ENCODE results near the gene PAPSS2. TPM values are rescaled to one million over a fixed set of nuclear protein-coding genes. Genes with fewer than 3 reads are reported as not detected.
"Not testable (repeated sequence)": the region's sequence is repeated elsewhere in the genome, so short reads cannot be mapped to it uniquely, and the experiment has no call there.

PAPSS2 gene
- total RNA-seq, 1 donor from 2014 or later, result 96.4 TPM

DNA sequence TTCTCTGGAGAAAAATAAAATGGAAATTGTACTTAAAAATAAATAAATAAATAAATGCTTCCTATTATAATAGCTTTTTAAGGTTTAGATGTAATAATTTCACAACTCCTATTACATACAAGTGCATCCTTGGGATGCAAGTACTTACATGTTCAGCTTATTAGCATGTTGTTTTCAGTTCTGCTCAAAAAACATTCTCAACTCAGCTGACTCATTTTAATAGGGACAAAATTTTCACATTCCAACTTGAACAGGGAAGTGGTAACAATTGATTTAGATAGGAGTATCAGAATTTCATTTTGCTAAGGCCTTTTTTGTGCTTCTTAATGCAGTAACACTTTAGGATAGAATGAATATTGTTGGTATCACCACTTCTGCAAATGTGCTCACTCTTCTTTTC is 16.7 kb upstream of the PAPSS2 start:
- no peak for DNase-seq (ENCODE audit: low spot score)

DNA sequence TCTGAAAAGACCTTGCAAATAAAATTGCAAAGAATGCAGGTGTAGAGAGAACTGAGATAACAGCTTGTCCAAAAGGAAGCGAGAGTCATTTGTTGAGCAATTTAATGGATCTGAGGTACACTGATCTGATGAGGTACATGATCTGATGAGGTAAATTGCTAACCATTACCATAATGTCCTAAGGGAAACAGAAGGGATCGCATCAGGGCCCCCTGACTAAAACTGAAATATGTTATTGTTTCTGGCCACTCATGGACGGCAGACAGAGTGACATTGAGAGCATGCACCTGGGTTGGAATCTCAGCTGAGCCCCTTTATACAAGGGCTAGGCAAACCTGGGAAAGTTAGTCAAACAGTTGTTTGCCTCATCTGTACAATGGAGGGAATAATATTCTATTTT is 15.8 kb upstream of the PAPSS2 start:
- no peak for DNase-seq (ENCODE audit: low spot score)

DNA sequence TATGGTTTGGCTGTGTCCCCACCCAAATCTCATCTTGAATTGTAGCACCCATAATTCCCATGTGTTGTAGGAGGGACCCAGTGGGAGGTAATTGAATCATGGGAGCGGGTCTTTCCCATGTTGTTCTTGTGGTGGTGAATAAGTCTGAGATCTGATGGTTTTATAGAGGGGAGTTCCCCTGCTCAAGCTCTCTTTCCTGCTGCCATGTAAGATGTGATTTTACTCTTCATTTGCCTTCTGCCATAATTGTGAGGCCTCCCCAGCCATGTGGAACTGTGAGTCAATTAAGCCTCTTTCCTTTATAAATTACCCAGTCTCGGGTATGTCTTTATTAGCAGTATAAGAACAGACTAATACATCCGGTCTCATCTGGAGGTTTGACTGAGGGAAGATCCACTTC is 15.2 kb upstream of the PAPSS2 start:
- DNase-seq (ENCODE audit: low spot score), result not testable (repeated sequence)

DNA sequence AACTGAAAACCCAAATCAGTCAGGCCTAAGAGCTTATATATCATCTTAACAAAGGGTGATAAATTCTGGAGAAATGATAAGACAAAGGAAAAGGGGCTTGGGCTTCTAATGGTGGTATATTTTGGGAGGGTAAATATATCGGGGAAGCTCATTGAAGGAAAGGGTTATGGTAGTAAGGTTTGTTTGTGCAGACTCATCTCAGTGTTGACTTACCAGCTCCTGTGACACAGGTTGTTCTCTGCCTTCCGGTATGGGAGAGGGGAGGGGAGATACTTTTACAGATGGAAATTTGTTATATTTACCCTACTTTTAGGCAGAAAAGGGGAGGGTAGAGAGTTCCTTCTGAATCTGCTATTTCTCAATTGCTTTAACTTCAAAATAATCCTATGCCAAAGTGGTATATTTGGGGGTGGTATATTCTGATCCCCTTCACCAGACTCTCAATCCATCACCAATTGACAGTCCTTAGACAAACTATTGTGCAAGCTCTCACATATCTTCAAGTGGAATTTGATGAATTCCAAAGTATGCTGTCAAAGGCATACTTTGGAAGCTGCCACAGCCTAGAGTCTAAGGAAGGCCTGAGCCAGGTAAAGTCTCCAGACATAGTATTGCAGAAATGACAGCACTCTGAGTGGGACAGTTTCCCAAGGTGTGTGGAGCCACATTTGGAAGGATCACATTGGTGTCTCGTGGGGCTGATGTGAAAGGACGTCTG is 13.3 kb upstream of the PAPSS2 start:
- DNase-seq (ENCODE audit: low spot score), result no peak

DNA sequence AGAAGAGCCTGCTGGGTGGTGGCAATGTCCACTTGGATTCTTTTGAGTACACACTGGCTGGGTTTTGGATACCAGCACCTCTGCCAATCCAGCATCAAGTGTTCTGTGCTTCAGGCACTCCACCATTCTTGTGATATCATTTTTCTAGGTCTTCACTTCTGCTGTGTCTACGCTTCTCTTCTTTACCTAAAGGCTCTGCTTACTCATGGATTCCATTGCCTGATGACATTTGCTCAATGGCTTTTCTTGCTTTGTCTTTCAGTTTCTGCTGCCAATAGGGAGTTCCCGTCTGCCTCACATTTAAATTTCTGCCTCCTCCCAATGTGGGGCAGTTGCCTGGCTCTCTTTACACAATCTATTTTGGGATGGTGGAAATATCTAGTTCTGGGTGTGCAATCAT is 12.7 kb upstream of the PAPSS2 start:
- DNase-seq (ENCODE audit: low spot score), result no peak

DNA sequence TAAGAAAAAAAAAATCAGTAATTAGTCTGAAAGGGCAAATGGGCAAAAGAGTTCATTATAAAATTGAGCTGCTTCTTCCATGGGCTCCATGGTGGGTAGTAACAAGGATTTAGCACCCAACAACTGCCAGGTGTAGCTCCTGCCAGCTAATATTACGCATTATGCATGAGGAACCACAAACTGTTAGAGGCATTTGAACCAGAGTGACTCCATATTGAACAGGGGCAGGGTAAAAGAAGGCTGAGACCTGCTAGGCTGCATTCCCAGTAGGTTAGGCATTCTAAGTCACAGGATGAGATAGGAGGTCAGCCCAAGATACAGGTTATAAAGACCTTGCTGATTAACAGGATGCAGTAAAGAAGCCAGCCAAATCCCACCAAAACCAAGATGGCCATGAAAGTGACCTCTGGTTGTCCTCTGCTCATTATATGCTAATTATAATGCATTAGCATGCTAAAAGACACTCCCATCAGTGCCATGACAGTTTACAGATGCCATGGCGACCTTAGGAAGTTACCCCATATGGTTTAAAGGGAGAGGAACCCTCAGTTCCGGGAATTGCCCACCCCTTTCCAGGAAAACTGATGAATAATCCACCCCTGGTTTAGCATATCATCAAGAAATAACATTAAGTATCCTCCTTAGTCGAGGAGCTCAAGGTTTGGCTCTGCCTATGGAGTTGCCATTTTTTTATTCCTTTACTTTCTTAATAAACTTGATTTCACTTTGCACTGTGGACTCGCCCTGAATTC is 8.7 kb upstream of the PAPSS2 start:
- DNase-seq (ENCODE audit: low spot score), result no peak

DNA sequence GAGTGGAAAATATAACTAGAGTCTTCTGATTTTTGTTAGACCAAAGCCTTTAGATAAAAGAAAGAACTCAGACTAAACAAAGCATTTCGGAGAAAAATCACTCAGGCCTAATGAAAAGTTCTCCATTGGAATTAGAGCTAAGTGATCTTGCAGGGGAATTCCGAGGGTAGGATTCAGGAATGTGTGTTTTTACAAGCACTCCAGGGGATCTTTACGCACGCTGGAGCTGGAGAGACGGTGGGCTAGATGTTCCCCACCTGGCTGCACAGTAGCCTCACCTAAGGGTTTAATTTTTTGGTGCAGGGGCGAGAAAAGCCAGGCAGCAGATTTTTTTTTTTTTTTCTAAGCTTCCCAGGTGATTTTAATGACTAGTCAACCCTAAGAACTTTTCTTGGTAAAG is 7.9 kb upstream of the PAPSS2 start:
- DNase-seq (ENCODE audit: low spot score), result no peak

DNA sequence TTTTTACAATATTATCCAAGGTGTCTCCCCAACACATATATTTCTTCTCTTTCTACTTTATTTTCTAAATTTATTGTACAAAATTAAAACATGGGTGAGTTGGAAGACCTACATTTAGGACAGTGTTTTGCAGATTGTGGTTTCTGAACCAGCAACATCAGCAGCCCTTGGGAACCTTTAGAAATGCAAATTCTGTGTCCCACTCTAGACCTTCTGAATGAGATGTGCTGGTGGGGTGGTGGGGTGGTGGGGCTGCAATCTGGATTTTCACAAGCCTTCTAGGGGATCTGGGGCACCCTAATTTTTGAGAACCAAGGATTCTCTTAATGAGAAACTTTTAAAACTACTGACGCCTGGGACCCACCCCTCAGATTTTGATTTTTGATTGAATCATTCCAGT is 7.4 kb upstream of the PAPSS2 start:
- no peak for DNase-seq (ENCODE audit: low spot score)

DNA sequence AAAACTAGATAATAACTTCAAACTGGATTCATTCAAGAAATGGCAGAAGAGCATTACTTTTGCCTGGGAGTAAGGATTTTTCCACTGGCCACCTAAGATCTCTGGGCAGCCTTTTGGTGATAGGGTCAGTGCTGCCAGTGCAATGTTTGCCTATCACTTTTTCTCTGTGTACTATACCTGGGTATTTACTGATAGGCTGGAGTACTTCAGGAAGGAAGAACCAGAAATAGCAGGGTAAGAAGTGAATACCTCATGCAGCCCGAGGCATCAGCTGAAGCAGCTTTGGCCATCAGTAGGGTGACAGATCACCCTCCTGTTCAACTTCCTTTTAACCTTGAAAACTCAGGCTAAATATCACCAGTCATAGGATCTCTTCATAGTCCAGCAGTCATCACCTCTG is 5.5 kb upstream of the PAPSS2 start:
- no peak for DNase-seq (ENCODE audit: low spot score)

DNA sequence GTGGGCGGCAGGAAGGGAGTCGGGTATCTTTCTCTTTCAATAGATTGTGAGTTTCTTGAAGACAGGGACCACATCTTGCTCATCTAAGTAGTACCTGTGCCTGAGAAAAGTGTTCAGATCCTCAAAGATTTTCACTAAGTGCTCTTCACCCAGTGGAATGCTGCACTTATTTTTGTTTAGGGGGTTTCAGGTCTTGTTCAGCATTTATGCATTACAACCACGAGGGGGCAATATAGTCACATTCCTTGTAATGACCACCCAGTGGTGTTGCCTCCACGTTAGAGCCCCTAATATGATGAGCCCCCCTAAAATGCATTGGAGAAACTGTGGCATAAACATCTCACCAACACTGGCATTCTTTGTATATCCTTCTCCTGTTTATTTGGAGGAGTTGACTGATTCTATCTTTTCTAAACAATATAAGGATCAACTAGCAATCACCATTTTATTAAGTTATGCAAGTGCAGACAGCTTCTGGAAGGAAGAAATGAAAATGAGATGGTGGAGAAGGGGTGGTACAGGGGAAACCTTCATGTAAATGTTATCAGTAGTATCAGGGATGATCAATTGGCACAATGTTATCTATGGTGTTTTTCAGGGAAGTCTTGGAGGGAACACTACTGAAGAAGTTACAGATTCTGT is 3.1 kb upstream of the PAPSS2 start:
- DNase-seq (ENCODE audit: low spot score), result no peak

DNA sequence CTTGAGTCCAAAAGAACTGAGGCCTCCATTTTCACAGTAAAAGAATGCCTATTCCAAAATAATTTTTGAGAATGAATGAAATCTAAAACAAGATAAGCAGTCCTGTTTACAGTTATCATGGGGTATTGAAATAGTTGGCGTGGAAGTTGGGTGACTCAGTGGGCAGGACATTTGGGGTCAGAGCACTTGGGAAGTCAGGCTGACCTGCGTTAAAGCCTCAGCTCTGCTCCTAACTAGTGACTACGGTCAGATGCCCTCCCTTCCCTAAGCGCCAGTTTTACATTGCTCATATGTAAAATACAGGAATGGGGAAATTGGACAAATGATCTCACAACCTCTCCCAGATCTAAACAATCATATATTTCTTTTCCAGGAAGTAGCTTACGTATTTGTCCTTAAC is 2.3 kb upstream of the PAPSS2 start:
- peak; percentile 35 for DNase-seq (ENCODE audit: low spot score)

DNA sequence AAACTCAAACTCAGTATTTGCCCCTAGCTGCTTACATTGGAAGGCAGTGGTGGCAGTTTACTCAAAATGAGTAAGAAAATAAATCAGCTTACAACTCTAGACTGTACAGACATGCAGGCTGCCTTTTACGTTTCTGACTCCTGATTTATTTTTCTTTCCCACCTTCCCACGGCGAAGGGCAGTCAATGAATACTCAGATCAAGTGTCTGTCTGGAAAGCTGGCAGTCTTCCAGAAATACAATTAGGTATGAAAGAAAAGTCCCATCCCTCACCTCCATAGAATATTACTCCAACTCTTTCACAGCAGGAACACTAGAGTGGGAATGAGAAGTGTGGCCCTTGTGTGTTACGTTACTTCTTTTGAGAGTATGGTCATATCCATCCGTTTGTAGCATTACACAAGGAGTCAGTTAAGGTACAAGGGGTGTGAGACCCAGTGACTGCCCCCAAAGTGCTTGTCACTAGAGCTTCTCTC is 1.3 kb upstream of the PAPSS2 start:
- DNase-seq (ENCODE audit: low spot score), result no peak

DNA sequence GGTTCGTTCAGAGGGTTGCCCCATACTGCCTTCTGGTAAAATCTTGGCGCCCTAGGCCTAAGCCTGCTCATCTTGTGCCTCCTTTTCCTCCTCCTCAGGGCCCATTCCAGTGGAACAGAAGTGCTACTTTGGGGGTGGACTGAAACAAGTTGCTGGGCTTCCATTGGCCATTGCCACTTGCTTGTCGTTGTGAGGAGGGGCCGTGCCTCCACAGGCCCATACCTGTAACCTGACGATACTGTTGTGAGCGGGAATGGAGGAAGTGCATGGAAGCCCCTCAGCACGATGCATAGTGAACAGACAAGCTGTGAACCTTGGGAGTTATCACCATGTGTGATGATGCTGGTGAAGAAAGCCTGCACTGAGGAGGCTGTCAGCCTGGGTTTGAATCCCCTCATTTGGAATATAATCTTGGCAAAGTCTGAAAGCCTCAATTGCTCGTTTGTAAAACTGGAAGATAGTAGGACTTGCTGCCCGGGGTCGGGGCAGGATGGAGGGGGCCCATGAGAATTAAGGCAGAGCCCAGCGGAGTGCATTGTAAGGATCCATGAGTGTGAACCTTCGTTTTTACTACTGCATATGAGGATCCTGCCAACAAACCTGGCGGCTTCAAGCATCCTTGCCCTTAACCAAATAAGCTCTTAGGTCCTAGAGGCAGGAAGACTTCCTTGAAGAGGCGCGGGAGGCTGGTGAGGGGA is 671 bp upstream of the PAPSS2 start:
- no peak for DNase-seq (ENCODE audit: low spot score)

DNA sequence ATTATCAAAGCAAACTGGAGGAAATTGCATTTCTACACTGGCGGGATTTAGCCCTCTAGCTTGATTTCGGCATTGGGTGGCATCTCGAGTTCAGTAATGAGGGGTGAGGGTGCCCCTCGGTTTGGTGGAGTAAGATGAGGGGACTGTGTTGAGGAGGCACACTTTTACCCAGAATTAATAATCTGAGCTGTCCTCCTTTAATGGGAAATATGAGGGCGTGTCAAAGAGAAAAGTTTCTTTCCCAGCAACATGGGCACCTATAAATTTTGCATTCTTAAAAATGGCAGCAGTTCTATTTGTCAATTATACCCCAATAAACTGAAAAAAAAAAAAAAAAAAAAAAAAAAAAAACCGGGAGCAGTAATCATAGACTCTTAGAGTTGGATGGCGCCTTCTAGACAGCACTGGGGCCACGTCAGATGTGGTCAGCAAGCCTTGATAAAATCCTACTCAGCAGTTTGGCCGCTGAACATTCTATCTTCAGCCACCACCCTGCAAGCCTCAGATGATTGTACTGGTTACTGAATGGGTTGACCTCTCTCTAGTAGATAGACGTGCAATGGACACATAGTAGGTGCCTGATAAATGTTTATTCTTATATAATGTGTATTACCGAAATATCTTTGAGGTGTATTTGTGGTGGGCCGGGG is 931 bp downstream of the PAPSS2 start:
- peak; percentile 54 for DNase-seq (ENCODE audit: low spot score)

DNA sequence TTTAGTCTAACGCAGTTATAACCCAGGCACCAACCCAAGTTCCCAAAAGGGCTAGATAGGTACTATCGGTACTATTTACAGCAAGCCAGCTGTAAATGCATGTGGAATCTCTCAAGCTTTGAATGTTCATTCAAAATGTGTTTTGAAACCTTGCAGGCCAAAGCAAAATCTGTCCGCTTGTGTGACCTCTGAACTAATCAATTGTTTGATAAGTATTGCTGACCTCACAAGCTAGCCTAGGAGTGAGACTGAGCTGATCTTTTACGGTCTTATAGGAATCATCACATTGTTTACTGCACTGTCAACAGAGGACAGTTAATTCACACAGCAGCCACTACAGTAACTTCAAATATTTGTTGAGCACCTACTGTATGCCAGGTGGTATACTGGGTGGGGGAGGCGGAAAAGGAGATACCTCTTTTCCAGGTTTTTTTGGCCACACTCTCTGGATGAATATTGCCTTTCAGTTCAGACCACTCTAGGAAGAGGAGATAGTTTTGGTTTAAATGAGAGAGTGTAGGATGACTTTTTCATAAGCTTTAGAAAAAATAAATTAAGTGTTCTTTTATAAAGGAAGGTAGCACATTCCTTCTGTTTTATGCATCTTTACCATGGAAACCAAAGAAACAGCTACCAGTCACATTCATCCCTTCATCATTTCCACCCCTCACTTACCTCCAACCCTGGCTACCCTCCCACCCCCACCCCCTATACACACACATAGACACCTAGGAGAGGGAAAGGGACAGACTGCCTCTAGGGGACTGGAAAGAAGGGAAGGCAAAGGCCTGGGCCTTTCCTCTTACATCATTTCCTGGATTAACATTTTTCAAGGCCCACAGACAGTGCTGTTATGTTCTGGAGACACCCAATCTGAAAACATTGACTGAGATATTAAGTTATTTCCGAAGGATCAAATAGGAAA is 2.4 kb downstream of the PAPSS2 start:
- DNase-seq (ENCODE audit: low spot score), result no peak

DNA sequence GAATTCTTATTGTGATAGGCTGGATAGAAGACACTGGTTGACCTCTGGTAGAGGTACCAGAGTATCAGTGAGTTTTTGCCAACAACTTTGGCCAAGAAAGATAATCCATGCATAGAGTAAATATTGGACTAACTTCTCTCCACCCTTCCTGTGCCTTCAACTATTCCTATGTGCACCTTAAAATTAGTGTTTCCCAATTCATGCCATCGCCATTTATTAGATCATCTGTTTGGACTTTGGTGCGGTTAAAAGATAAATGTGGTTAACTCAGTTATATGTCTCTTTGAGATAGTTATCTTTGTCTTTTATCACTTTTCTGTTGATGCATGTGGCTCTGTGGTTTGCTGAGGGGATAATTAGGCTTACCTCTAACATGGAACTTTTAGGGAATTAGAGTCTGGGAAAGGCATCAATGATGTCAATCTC is 4.6 kb downstream of the PAPSS2 start:
- no peak for DNase-seq (ENCODE audit: low spot score)

DNA sequence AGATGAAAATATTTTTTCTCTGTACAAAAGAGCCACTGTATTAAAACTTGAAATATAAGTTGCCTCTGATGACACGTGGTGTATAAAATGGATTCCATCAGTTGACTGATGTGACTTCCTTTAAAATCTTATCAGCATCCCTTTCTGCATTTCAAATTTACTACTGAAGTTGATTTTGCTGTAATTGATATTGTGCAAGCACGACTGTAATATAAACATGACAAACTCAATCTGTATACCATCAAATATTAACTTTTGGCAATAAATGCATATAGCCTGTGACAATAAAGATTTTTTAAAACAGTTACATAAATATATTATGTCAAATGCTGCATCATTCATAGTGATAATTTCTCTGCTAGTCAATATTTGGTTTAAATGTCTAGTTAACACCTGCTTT is 7.8 kb downstream of the PAPSS2 start:
- DNase-seq (ENCODE audit: low spot score), result no peak

DNA sequence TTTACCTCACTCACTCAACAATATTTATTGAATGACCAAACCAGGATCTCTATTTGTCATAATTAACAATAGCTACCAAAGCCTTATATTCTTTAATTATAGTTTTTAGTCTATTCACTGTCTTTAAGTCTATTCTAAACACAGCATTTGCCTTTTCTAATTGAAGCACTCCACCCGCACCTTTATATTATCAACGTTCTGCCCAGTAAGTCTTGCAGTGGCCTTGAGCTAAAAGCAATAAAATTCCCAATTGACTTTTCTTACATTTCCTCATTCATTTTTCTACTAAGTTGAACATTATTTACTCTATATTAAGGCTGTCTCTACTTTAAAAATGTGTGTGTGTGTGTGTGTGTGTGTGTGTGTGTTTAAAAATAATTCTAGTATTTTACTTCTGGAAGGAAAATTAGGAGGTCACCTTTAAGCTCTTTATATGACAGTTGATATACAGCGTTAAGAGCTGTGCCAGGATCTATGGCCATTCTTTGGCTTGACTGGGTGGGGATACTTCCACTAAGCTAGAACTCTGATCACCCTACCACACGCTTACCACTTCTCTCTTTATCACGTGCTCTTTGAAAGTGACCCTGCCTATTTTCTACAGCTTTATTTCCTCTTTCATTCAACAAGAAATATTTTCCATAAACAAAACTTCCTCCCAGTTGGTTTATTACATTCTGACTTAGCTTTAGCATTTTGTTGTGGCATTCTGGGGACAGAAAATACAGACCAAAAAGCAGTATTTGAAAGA is 8.8 kb downstream of the PAPSS2 start:
- no peak for DNase-seq (ENCODE audit: low spot score)

DNA sequence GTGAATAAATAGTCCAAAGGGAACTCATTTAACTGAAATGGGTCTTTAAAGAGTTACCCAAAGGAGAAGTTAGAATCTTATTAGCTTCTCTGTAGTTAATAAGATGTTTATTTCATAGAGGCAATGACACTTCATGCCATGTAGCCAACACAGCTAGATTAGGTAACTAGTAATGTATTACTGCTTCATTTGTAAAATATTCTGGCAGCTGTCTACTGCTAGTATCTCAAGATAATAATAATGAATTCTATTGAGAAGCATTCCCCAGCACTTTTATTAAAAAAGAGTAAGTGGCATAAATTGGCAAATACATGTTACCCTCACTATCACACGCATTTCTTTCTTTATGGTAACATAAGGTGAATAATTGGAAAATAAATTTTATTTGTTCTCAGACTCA is 10.1 kb downstream of the PAPSS2 start:
- no peak for DNase-seq (ENCODE audit: low spot score)

DNA sequence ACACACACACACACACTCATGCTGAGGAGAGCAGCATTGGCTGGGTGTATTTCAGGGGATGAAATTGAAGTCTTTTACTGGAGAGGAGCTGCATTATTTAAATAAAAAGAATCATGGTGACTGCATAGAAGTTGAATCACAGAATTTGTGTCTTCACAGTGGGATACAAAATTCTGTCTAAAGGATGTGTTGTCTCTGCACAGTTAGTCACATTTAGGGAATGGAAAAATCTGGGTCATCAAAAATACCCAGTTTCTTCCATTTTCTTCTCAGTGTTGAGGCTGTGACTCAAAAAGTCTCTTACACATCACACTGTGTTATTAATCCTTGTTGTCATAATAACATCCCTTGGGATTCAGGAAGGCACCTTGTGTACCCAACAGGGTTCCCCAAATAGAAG is 10.9 kb downstream of the PAPSS2 start:
- DNase-seq (ENCODE audit: low spot score), result no peak
